Left ventricle myocardium superior (tissue), 1 donor: ENCODE measurements around the gene MYRF. TPM values are rescaled to one million over a fixed set of nuclear protein-coding genes. Genes with fewer than 3 reads are reported as not detected.

Experiments used
- ATAC-seq: fragments of 200-7000 bp; cut with Tn5 transposase; one replicate; pipeline ENCODE4 v1.9.1; 2020; ENCODE audit warnings: mild to moderate bottlenecking, moderate library complexity
- DNase-seq: peaks from one replicate; pipeline ENCODE4 v3.0.0-alpha.2; 2020
- intact Hi-C: fragments of 100-400 bp; cut with micrococcal nuclease; formaldehyde crosslinking; loops from one replicate; pipeline ENCODE4 v1.11.0; 2022
- total RNA-seq: library from RNA; stranded (reverse); fragmentation: NEBNext Ultra II Directional; extraction: Animal tissue kit (Norgen Biotek cat#: 25700); gene quantifications from one replicate; pipeline ENCODE4 v1.2.1, GENCODE V29; 2021
- donor health status: DM: no; HTN: yes; CAD: no; lungs with severe emphysema.

MYRF gene
- total RNA-seq, 1 donor from 2014 or later: 2.1 TPM

DNA sequence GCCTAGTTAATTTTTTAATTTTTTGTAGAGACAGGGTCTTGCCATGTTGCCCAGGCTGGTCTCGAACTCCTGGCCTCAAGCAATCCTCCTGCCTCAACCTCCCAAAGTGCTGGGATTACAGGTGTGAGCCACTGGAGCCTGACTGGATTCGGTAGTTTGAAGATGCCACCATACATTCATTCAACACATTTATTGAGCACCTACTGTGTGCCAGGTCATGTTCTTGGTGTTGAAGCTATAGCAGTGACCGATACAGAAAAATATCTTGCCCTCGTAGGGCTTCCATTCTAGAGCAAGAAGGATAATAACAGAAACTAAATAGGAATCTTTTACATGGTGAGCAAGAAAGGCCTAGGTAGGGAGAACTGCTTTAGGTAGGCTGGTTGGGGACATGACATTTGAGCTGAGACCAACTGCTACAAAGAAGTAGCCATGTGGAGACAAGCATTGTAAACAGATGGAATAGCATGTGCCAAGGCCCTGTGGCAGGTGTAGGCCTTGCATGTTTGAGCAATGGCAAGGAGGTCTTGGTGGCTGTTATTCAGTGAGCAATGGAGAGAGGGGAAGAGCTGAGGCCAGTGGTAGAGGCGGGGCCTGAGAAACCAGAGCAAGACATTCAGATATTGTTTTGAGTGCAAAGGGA, 1.7 kb upstream of the MYRF start:
- ATAC-seq (no peak), DNase-seq (no peak)
- intact Hi-C loops: no loop called here

GRCh38 chr11:61751384-61751783, 1.1 kb upstream of the MYRF start:
- intact Hi-C loops: no loop called here
- no peak for ATAC-seq

DNA sequence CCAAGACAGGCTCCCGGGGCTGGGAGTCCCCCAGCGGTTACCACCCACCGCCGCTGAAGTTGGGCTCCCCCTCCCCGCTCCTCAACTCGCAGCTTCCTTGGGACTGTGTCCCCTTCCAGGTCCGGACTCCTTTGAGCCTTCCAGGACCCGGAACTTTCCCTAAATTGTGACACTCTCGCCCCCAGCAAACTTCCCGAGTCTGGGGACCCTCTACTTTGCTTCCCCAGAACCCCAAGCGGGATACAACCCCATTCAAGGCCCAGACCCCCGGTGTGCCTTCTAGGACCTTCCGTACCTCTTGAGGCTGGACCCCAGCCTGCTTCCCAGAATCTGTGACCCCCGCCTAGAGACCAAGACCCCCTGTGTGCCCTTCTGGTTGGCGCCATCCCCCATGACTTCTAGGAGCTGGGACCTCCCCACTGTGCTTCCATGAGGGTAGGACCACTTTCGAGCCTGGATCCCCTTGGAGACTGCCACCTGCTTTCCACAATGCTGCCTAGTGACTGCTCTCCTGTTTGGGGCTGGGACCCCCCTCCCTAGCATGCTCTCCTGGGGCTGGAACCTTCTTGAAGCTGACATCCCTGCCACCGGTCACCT, 587 bp downstream of the MYRF start:
- intact Hi-C loops: no loop called here
- DNase-seq (no peak), ATAC-seq (no peak)

More at GRCh38 chr11:61751384-61751783, 1.1 kb upstream of the MYRF start:
- DNase-seq: no peak

- ATAC-seq (no peak), DNase-seq (no peak)
- intact Hi-C loops: no loop called here
Observed at GRCh38 chr11:61753672-61754071, 1.2 kb downstream of the MYRF start.

GRCh38 chr11:61754534-61755482, 2.4 kb downstream of the MYRF start:
- ATAC-seq (no peak), DNase-seq (no peak)
- intact Hi-C loops: no loop called here

- intact Hi-C loops: no loop called here
- no peak for DNase-seq
- no peak for ATAC-seq
Observed at GRCh38 chr11:61756147-61756451, 3.7 kb downstream of the MYRF start.

GRCh38 chr11:61756452-61757212, 4.2 kb downstream of the MYRF start:
- intact Hi-C loops: no loop called here
- no peak for DNase-seq

GRCh38 chr11:61757213-61757862, 4.9 kb downstream of the MYRF start:
- intact Hi-C loops: no loop called here
- DNase-seq: no peak
- no peak for ATAC-seq

More at GRCh38 chr11:61756452-61757212, 4.2 kb downstream of the MYRF start:
- ATAC-seq: no peak

- DNase-seq (no peak), ATAC-seq (no peak)
- intact Hi-C loops: no loop called here
Observed at GRCh38 chr11:61760946-61761345, 8.5 kb downstream of the MYRF start.

GRCh38 chr11:61761440-61762222, 9.2 kb downstream of the MYRF start:
- ATAC-seq: no peak
- DNase-seq: no peak
- intact Hi-C loops: no loop called here

DNA sequence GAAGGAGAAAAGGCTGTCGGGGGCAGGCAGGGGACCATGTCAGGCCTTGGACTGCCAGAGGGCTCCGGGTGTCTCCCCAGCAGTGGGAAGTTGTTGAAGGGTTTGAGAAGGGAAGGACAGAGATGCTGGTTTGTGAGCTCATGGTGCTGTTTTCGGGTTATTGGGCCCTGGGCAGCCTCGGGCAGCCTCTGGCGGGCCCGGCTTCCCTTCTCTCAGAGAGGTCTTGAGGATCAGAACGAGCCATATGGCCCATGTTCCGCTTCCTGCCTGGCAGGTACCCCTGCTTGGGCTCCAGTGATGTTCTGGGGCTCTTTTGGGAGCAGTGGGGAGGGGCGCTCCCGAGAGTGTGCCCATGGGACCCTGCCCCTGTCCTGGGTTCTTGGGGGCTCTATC, 9.8 kb downstream of the MYRF start:
- ATAC-seq (no peak), DNase-seq (no peak)
- intact Hi-C loops: no loop called here

GRCh38 chr11:61762798-61763197, 10.4 kb downstream of the MYRF start:
- DNase-seq (no peak), ATAC-seq (no peak)
- intact Hi-C loops: no loop called here

DNA sequence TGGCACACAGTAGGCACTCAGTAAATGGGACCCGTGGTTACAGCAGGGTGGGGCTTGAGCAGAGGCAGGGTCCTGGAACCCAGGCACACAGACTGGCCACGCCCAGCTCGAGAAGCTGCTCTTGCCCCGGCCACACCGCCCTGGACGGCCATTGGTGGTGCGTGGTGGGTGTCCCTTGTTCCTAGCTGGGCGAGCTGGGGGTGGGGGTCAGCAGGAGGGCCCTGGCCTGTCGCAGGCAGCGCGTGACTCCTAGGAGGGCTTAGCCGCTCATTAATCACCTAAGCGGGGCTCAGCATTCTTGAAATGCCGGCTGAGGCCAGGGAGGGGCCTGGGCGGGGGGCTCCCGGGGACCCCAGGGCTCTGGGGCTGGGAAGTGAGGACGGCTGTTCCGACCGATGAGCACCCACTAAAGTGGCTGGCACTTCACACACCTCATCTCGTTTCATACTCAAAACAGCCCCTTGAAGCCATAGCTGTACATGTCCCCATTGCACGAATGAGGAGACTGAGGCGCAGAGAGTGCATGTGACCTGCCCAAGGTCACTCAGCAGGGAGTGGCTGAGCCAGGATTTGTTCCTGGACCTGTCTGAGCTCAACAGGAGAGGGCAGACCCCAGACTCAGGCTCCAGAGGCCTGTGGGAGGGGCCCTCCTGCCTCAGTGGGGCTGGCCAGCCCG, 11.6 kb downstream of the MYRF start:
- intact Hi-C loops: no loop called here
- ATAC-seq (no peak), DNase-seq (no peak)

DNA sequence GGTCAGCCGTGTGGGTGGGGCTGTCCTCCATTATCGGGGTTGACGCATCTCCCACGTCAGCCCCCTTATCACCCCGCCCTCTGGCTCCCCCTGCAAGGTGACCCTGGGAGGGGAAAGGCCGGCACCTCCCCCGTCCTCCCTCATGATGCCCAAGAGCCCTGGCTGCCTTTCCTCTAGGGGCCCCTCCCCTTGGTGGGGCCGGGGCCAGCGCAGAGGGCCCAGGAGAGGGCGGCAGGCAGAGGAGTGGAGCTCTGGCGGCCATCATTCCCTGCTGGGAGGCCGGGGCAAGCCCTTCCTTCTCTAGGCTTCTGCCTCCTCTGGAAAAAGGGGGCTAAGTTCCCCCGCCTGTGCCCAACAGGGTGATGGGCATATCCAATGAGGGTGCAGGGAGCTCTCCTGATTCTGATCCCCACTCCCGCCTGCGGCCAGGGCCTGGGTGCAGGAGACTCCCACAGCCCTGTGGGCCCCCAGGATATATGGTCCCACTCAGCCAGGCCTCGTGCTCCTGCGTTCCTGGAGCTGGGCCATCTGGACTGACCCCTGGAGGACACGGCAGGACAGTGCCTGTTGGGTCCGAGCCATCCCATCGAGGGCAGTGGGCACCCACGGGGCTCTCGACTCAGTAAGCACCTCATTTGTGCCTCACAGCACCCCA, 12.3 kb downstream of the MYRF start:
- intact Hi-C loops: no loop called here
- ATAC-seq: peak; percentile 42

GRCh38 chr11:61765550-61766253, 13.3 kb downstream of the MYRF start:
- intact Hi-C loops: no loop called here
- no peak for ATAC-seq

More for the DNA sequence above, 12.3 kb downstream of the MYRF start:
- DNase-seq: no peak

DNA sequence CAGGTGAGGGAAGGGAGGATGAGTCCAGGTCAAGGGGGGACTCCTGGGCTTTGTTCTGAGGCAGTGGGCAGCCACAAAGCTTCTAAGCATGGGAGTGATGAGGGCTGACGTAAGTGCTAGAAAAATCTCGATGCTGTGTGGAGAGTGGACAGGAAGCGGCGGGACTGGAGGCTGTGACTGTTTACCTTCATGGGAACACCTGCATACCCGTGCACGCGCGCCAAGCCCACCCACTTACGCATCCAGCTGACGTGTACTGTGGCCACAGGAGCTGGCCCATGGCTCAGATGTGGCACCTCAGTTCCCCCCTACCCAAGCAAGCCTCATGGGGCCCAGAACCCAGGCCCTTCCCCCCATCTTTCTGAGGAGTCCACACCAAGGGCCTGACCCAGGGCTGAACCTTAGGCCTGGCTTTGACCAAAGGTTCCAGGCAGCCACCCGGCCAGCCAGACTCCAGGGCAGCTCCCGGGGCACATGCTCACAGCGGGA, 14.0 kb downstream of the MYRF start:
- DNase-seq: no peak
- intact Hi-C loops: no loop called here
- no peak for ATAC-seq

More at GRCh38 chr11:61765550-61766253, 13.3 kb downstream of the MYRF start:
- no peak for DNase-seq
